ENCODE results near the gene SCMH1. TPM values are rescaled to one million over a fixed set of nuclear protein-coding genes. Genes with fewer than 3 reads are reported as not detected.

SCMH1 gene
- total RNA-seq (2022) (25.9 and 27.6 TPM in 2 replicates), Bru-seq, nascent RNA (percentile 81 among the genes with signal in this experiment), BruChase-seq, experiment 1, labeled RNA remaining after a 6-hour chase (percentile 68 among the genes with signal in this experiment), BruChase-seq, experiment 2, labeled RNA remaining after a 2-hour chase (percentile 74 among the genes with signal in this experiment)
- long read RNA-seq, partial matches to known transcripts = 5 of 14 reads
- long read RNA-seq, other reads (novel, unspliced or antisense) = 9 of 14 reads

DNA sequence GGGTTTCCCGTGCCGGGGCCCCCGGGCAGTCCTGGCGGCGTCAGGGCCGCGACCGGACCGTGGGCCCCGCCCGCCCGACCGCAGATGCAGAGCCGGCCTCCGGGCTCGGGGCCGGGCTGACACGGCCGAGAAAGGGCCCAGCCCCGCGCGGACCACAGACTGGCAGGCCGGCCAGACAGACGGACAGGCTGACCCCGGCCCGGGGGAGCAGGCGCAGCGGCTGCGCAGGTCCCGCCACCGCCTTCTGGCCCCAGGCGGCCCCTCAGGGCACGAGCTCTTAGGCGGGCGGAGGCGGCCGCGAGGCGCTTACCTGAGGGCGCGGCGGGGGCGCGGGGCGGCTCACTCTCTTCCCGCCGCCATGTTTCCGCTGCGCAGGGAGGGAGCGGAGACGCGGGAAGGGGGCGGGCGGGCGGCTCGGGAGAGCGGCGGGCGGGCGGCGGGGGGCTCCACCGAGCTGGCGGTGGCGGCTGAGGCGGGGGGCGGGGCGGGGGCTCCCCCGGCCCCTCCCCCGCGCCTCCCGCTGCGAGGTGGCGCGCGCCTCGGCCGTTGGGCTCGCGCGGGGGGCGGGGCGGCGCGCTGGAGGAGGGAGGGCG, at the start of gene SCMH1:
Gene SCMH1 (minus strand): TSS at position 558 of the 593 bp plus-strand sequence. CDS start 56,173 bp downstream, outside the sequence.
- H3K27ac Mint-ChIP-seq (ENCODE audit: unreplicated experiment) = peak within 1 kb of the TSS; percentile 88
- H3K4me1 Mint-ChIP-seq (ENCODE audit: low read depth, unreplicated experiment) = peaks cover 29% of the 10 kb centered on the region
- DNase-seq = peak; percentile 52
- CTCF ChIA-PET = interaction anchor here (0.6 to 1.2 kb wide), 2 partner anchors 22 to 238 kb away, joined by 3 read pairs; no protein-coding TSS in a partner anchor
- TF ChIP-seq, protein P1, sequence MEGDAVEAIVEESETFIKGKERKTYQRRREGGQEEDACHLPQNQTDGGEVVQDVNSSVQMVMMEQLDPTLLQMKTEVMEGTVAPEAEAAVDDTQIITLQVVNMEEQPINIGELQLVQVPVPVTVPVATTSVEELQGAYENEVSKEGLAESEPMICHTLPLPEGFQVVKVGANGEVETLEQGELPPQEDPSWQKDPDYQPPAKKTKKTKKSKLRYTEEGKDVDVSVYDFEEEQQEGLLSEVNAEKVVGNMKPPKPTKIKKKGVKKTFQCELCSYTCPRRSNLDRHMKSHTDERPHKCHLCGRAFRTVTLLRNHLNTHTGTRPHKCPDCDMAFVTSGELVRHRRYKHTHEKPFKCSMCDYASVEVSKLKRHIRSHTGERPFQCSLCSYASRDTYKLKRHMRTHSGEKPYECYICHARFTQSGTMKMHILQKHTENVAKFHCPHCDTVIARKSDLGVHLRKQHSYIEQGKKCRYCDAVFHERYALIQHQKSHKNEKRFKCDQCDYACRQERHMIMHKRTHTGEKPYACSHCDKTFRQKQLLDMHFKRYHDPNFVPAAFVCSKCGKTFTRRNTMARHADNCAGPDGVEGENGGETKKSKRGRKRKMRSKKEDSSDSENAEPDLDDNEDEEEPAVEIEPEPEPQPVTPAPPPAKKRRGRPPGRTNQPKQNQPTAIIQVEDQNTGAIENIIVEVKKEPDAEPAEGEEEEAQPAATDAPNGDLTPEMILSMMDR (IDR thresholded peaks at IDR 0.05; ENCODE audit: unreplicated experiment) = no peak
- H3K36me3 Mint-ChIP-seq (ENCODE audit: insufficient read depth, unreplicated experiment) = peaks cover 8% of the 10 kb centered on the region
- peak within 1 kb of the TSS; percentile 83 for H3K4me3 Mint-ChIP-seq (ENCODE audit: low read depth, unreplicated experiment)
- no peaks in the 10 kb centered on the region for H3K9me3 Mint-ChIP-seq (ENCODE audit: low read depth, unreplicated experiment)
- no TSS peak for BruUV-seq (replicated peaks)
- no peaks in the 10 kb centered on the region for H3K27me3 Mint-ChIP-seq (ENCODE audit: unreplicated experiment)
- intact Hi-C loops (cut with micrococcal nuclease; ENCODE audit: unreplicated experiment) = no loop called here

DNA sequence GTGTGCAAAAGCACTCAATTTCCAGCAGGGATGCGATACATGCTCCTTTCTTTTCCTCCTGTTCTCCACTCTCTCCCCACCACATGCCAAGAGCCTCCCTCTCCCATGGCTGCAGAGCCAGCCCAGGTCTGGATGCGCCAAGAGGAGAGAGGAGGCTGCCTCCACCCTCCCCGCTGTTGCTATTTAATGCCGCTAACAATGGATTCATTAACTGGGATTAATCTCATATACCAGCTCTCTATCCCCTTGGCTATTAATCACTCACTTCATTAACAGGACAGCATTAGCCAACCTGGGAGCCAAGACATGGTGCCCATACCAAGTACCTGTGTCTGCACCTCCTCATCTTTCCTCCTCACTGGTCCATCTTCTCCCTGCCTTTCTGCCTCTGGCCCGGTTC, 49.1 kb upstream of the SCMH1 start:
- BruUV-seq (replicated peaks) = no TSS peak
- CTCF ChIA-PET = no interaction called here

DNA sequence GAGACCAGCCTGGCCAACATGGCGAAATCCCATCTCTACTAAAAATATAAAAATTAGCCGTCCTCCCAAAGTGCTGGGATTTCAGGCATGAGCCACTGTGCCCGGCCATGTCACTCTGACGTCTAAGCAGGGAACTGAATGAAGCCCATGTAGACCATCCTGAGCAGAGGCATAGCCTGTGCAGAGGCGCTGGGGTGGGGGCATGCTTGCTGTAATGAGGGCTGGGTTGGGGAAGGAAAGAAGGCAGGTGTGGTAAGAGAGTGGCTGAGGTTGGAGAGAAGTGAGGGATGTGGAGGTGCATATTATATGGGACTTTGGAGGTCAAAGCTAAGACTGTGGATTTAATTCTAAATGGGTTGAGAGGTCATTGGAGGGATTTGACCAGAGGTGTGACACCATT, 47.1 kb upstream of the SCMH1 start:
- Mint-ChIP-seq H3K4me3 (ENCODE audit: low read depth, unreplicated experiment) (no peak overlapping the region), H3K9me3 (ENCODE audit: low read depth, unreplicated experiment) (no peaks in the 10 kb centered on the region), H3K27ac (ENCODE audit: unreplicated experiment) (no peak overlapping the region), H3K27me3 (ENCODE audit: unreplicated experiment) (peaks cover 87% of the 10 kb centered on the region), H3K36me3 (ENCODE audit: insufficient read depth, unreplicated experiment) (no peaks in the 10 kb centered on the region), H3K4me1 (ENCODE audit: low read depth, unreplicated experiment) (no peaks in the 10 kb centered on the region)
- BruUV-seq (replicated peaks) = no TSS peak
- TF ChIP-seq, protein P1 (IDR thresholded peaks at IDR 0.05; ENCODE audit: unreplicated experiment) = no peak
- CTCF ChIA-PET = interaction anchor here (0.7 kb wide), 1 partner anchor 77 kb away, joined by 5 read pairs; no protein-coding TSS in a partner anchor
- DNase-seq = no peak
- intact Hi-C loops (cut with micrococcal nuclease; ENCODE audit: unreplicated experiment) = no loop called here

More for the DNA sequence above, 49.1 kb upstream of the SCMH1 start:
- peaks cover 81% of the 10 kb centered on the region for H3K27me3 Mint-ChIP-seq (ENCODE audit: unreplicated experiment)
- DNase-seq = no peak
- H3K36me3 Mint-ChIP-seq (ENCODE audit: insufficient read depth, unreplicated experiment) = no peaks in the 10 kb centered on the region
- no peak overlapping the region for H3K27ac Mint-ChIP-seq (ENCODE audit: unreplicated experiment)
- TF ChIP-seq, protein P1 (IDR thresholded peaks at IDR 0.05; ENCODE audit: unreplicated experiment) = no peak
- intact Hi-C loops (cut with micrococcal nuclease; ENCODE audit: unreplicated experiment) = no loop called here
- H3K9me3 Mint-ChIP-seq (ENCODE audit: low read depth, unreplicated experiment) = no peaks in the 10 kb centered on the region
- H3K4me1 Mint-ChIP-seq (ENCODE audit: low read depth, unreplicated experiment) = no peaks in the 10 kb centered on the region
- no peak overlapping the region for H3K4me3 Mint-ChIP-seq (ENCODE audit: low read depth, unreplicated experiment)

DNA sequence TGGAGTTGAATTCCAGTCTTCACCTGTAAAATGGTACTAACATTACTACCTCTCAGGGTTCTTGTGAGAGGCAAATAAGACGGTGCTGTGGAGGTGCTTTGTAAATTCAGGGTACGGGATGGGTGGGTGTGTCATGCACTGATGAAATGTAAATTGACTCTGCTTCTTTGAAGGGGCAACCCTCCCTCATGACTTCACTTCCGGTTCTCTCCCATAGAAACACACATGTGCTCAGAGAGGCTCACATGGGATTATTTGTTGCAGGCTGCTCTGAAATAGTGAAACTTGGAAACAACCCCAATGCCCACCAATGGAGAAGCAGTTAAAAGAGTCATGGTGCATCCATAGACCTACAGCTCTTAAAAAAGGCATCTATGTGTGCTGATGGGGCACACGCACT, 44.9 kb upstream of the SCMH1 start:
- Mint-ChIP-seq H3K4me1 (ENCODE audit: low read depth, unreplicated experiment) (no peaks in the 10 kb centered on the region), H3K27me3 (ENCODE audit: unreplicated experiment) (peaks cover 100% of the 10 kb centered on the region), H3K4me3 (ENCODE audit: low read depth, unreplicated experiment) (no peak overlapping the region), H3K36me3 (ENCODE audit: insufficient read depth, unreplicated experiment) (no peaks in the 10 kb centered on the region), H3K27ac (ENCODE audit: unreplicated experiment) (no peak overlapping the region), H3K9me3 (ENCODE audit: low read depth, unreplicated experiment) (no peaks in the 10 kb centered on the region)
- DNase-seq = no peak
- BruUV-seq (replicated peaks) = no TSS peak
- CTCF ChIA-PET = no interaction called here
- TF ChIP-seq, protein P1 (IDR thresholded peaks at IDR 0.05; ENCODE audit: unreplicated experiment) = no peak
- intact Hi-C loops (cut with micrococcal nuclease; ENCODE audit: unreplicated experiment) = no loop called here
